PFSK-1 (cell line): ENCODE results near the gene CEP152.

ENCODE experiments used
- FOXP2 ChIP-seq: optimal IDR thresholded peaks from 2 replicates; pipeline ENCODE3; 2011; ENCODE audit warnings: borderline replicate concordance, control low read depth, inconsistent platforms; ENCODE audit not compliant: insufficient read depth; ENCODE audit errors: extremely low read length, extremely low read depth
- POLR2AphosphoS5 ChIP-seq: IDR thresholded peaks from 2 replicates; pipeline ENCODE4 v1.6.1; 2012; ENCODE audit warnings: low read depth, mild to moderate bottlenecking, control low read depth, low read length, moderate library complexity
- REST ChIP-seq, 2 experiments: IDR thresholded peaks; 2 replicates each; pipeline versions ENCODE4 v1.6.1 to v1.8.0; 2011 to 2012; ENCODE audit warnings: low read depth in 2 of 2, low read length in 2 of 2, control low read depth in 1 of 2, inconsistent platforms in 1 of 2, mild to moderate bottlenecking in 1 of 2, moderate library complexity in 1 of 2; ENCODE audit not compliant: insufficient read depth in 1 of 2
- SIN3A ChIP-seq: IDR thresholded peaks from 2 replicates; pipeline ENCODE4 v1.6.1; 2012; ENCODE audit warnings: mild to moderate bottlenecking, low read length, moderate library complexity, borderline replicate concordance; ENCODE audit not compliant: insufficient read depth
- TAF1 ChIP-seq: IDR thresholded peaks from 2 replicates; pipeline ENCODE4 v1.6.1; 2012; ENCODE audit warnings: low read length, control low read depth, borderline replicate concordance; ENCODE audit not compliant: insufficient read depth

GRCh38 chr15:48859426-48859825, 48.6 kb upstream of the CEP152 start:
- TF ChIP-seq SIN3A (no peak), POLR2AphosphoS5 (no peak), FOXP2 (no peak), TAF1 (no peak), REST (IDR thresholded peaks at IDR 0.05; ENCODE audit: insufficient read depth in 1 of 2, low read depth in 2 of 2, low read length in 2 of 2) (no peak)
